Stomach (tissue), 19 donors: ENCODE data around the gene NT5C1A. TPM values are rescaled to one million over a fixed set of nuclear protein-coding genes. Genes with fewer than 3 reads are reported as not detected.

Experiments used
- DNase-seq, 2 donors: peaks; one replicate each; pipeline versions ENCODE4 v3.0.0 to v3.0.0-alpha.2; 2013 to 2019
- H3K27ac ChIP-seq, 5 donors: fragments of 200-600 bp in 4 of 5; sonication (generic) in 4 of 5; one replicate each; pipeline ENCODE4 v1.5.1; 2013 to 2019; ENCODE audit warnings: mild to moderate bottlenecking in 1 of 5, moderate library complexity in 1 of 5
- H3K27me3 ChIP-seq, 3 donors: fragments of 200-600 bp; sonication (generic); one replicate each; pipeline ENCODE4 v1.5.1; 2017 to 2019; ENCODE audit warnings: mixed run types in 1 of 3
- H3K36me3 ChIP-seq, 4 donors: fragments of 200-600 bp; sonication (generic); 1 replicate in 3 of 4; 2 replicates in 1 of 4; pipeline ENCODE4 v1.5.1; 2016 to 2019
- H3K4me1 ChIP-seq, 4 donors: fragments of 200-600 bp; sonication (generic); one replicate each; pipeline ENCODE4 v1.5.1; 2016 to 2019
- H3K4me3 ChIP-seq, 4 donors: fragments of 200-600 bp; sonication (generic) in 3 of 4; one replicate each; pipeline ENCODE4 v1.5.1; 2016 to 2019; ENCODE audit warnings: mild to moderate bottlenecking in 1 of 4
- H3K9me3 ChIP-seq, 4 donors: fragments of 200-600 bp; sonication (generic); one replicate each; pipeline ENCODE4 v1.5.1; 2016 to 2019
- EP300 ChIP-seq: sonication (generic); formaldehyde crosslinking; IDR thresholded peaks from one replicate; pipeline ENCODE4 v1.6.1; 2017; ENCODE audit warnings: antibody characterized with exemption
- POLR2A ChIP-seq, 4 donors: fragments of 450-650 bp; IDR thresholded peaks; one replicate each; pipeline ENCODE4 v1.6.1; 2016; ENCODE audit warnings: antibody characterized with exemption in 4 of 4, control low read depth in 2 of 4, mild to moderate bottlenecking in 1 of 4, moderate library complexity in 1 of 4
- POLR2AphosphoS5 ChIP-seq, 3 donors: sonication (generic); formaldehyde crosslinking; IDR thresholded peaks; one replicate each; pipeline ENCODE4 v1.6.1; 2016; ENCODE audit warnings: antibody characterized with exemption in 3 of 3
- WGBS, 5 donors: extraction: QIAGEN DNeasy Blood & Tissue Kit in 3 of 5; methylation state at CpG; one replicate each; pipeline versions ENCODE4 v1.1.5 to v1.1.7; 2013 to 2018; 5-methylcytosine and 5-hydroxymethylcytosine counted together
- intact Hi-C: fragments of 100-400 bp; cut with DNase I; formaldehyde crosslinking; loops from one replicate; pipeline ENCODE4 v1.15.1; 2023; ENCODE audit warnings: low total_unique reads
- long read RNA-seq, 10 donors: transcript quantifications; one replicate each; lab custom pipeline, GENCODE V29; 2026
- polyA plus RNA-seq, 3 donors: library from polyadenylated mRNA; stranded (reverse); fragments of 200-250 nt; gene quantifications; one replicate each; pipeline ENCODE4 v1.2.3, GENCODE V29; 2013
- total RNA-seq, 5 donors: library from RNA; depleted of rRNA; stranded (reverse); fragments of >200 nt; gene quantifications; one replicate each; pipeline versions ENCODE4 v1.1.0 to v1.2.3, GENCODE V29; 2014 to 2016
- TF ChIP-seq, protein P1 (sequence below), 7 experiments: fragments of 450-650 bp in 4 of 7; fragments of 200-600 bp in 3 of 7; sonication (generic) in 3 of 7; IDR thresholded peaks; one replicate each; pipeline ENCODE4 v1.5.1; 2016 to 2019; ENCODE audit warnings: antibody characterized with exemption in 7 of 7, control low read depth in 2 of 7, mild to moderate bottlenecking in 1 of 7
- donor health status: healthy with polysubstance abuse.
- donor health status: Bipolar disorder and iron deficiency.
- donor health status: healthy.

Gene NT5C1A
- under 1 TPM in 1 of 5 donors, not detected in 4; 0.92 TPM for total RNA-seq
- under 1 TPM in 1 of 3 donors, not detected in 2; 0.76 TPM for polyA plus RNA-seq
- long read RNA-seq, donor 1 = 0 reads
- long read RNA-seq, donor 2 = 0 reads
- long read RNA-seq, donor 3 = 0 reads
- long read RNA-seq, donor 4 = 0 reads
- long read RNA-seq, donor 5 = 0 reads
- long read RNA-seq, donor 6 = 0 reads
- long read RNA-seq, donor 7 = 0 reads
- long read RNA-seq, donor 8 = 0 reads
- long read RNA-seq, donor 9 = 0 reads
- long read RNA-seq, donor 10 = 0 reads

DNA sequence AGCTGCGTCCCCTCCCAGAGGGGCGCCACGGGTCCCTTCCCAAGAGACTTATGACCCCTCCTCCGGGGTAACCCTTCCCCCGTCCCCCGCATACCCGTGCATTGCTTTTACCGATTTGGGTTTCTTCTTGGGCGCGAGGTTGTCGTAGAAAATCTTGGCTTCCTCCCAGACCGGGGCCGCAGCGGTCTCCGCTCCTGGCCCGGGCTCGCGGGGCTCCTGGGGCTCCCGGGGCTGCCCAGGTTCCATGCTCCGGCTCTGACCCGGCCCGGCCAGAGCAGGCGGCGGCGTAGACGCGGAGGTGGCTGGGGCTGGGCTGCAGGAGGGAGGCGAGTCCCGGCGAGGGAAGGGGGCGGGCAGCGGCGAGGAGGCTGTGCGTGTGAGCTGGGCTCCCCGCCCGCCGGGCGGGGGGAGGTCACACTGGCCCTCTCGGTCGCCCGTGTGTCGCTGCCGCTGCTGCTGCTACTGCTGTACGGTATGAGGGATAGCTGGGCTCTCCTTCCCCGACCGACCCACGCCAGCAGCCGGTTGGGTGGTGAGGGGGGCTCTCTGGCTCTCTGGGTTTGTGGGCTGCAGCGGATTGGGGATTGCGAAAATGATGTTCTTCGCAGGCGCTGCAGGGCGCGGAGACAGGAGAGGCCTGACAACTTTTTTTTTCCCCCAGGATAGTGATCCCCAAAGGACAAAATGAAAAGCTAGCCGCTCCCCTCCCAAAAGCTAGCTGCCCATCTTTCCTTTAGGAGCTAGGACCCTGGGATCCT is at the start of gene NT5C1A:
Gene NT5C1A (minus strand): TSS at position 315 of the 758 bp plus-strand sequence. CDS start 69 bp downstream, at position 246.
- peaks cover 0 to 62% (median 20%) of the 10 kb centered on the region in 3 donors for H3K27me3 ChIP-seq
- DNase-seq = peak; percentile 27 to 71
- no peaks in the 10 kb centered on the region for H3K36me3 ChIP-seq
- H3K4me3 ChIP-seq = peak within 1 kb of the TSS; percentile 45 to 62 (median 52)
- peaks cover 14 to 20% (median 17%) of the 10 kb centered on the region in 4 donors for H3K4me1 ChIP-seq
- 2 to 3% (median 2%) methylated on average over 32 to 55 of the region's 55 CpGs for WGBS, 5 donors
- H3K9me3 ChIP-seq = no peaks in the 10 kb centered on the region
- no peak for TF ChIP-seq EP300
- TF ChIP-seq POLR2A (IDR thresholded peaks at IDR 0.05) = no peak
- TF ChIP-seq, protein P1, sequence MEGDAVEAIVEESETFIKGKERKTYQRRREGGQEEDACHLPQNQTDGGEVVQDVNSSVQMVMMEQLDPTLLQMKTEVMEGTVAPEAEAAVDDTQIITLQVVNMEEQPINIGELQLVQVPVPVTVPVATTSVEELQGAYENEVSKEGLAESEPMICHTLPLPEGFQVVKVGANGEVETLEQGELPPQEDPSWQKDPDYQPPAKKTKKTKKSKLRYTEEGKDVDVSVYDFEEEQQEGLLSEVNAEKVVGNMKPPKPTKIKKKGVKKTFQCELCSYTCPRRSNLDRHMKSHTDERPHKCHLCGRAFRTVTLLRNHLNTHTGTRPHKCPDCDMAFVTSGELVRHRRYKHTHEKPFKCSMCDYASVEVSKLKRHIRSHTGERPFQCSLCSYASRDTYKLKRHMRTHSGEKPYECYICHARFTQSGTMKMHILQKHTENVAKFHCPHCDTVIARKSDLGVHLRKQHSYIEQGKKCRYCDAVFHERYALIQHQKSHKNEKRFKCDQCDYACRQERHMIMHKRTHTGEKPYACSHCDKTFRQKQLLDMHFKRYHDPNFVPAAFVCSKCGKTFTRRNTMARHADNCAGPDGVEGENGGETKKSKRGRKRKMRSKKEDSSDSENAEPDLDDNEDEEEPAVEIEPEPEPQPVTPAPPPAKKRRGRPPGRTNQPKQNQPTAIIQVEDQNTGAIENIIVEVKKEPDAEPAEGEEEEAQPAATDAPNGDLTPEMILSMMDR (IDR thresholded peaks at IDR 0.05) = no peak
- no peak for TF ChIP-seq POLR2AphosphoS5 (IDR thresholded peaks at IDR 0.05)
- intact Hi-C loops = no loop called here
- H3K27ac ChIP-seq = peak within 1 kb of the TSS in 2 of 5 donors; percentile 8 to 56

DNA sequence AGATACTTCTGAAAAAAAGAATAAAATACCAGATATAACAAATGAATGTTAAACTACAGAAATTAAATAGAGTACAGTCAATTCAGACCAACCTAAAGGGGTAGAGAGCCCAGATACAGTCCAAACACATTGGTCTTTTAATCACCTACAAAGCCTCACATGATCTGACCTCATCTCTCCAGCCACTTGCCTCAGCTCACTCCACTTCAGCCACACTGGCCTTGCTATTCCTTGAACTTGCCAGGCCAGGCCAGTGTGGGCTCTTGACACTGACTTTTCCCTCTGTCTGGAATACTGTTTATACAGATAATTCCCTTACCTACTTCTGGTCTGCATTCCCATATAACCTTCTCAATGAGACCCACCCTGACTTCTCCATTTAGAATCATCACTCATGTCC is 49.8 kb upstream of the NT5C1A start:
- no peak for DNase-seq
- intact Hi-C loops = loop anchor here (5.0 kb wide), 1 partner anchor 114 kb away; no protein-coding TSS in a partner anchor
- Histone ChIP-seq H3K4me1 (no peaks in the 10 kb centered on the region), H3K27ac (no peak overlapping the region), H3K4me3 (no peak overlapping the region), H3K36me3 (no peaks in the 10 kb centered on the region), H3K9me3 (peaks cover 0 to 7% (median 0%) of the 10 kb centered on the region in 4 donors), H3K27me3 (peaks cover 0 to 41% (median 9%) of the 10 kb centered on the region in 3 donors)
- TF ChIP-seq EP300 = no peak
- no peak for TF ChIP-seq POLR2A (IDR thresholded peaks at IDR 0.05)
- TF ChIP-seq, protein P1 (IDR thresholded peaks at IDR 0.05) = no peak
- no peak for TF ChIP-seq POLR2AphosphoS5 (IDR thresholded peaks at IDR 0.05)

DNA sequence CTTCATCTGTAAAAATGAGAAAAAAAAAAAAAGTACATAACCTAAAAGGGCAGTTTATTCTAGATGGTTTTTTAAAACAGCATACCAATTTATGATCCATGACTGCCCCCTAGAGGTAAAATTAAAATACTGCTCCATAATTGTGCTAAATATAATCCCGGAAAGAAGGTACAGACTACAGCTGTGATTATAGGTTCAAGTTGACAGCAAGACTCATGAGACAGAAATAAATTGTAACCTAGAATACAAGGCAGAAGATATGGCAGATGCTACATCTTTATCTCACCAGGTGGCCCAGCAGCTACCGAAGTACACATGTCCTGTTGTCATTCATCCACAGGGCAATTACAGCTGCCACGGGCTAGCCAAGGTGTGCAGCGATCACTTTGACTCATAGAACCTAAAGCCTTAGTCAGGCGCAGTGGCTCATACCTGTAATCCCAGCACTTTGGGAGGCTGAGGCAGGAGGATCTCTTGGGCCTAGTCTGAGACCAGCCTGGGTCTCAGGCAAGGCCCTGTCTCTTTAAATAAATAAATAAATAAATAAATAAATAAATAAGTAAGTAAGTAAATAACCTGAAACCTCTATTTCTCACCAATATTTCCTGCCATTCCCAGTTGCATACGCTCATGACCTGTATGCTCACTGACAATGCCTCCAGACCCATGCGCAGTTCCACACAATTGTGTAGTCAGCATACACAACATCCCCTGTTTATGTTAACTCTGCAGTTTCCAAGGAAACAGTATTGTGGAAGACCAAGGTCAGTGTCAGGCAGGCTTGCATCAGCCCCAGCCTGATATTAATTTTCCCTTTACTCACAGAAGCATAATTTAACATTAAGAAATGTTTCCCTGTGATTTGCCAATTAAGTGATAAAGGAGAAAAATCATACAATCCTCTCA is 48.4 kb upstream of the NT5C1A start:
- Histone ChIP-seq H3K4me3 (no peak overlapping the region), H3K9me3 (peaks cover 0 to 7% (median 0%) of the 10 kb centered on the region in 4 donors), H3K36me3 (no peaks in the 10 kb centered on the region), H3K4me1 (no peaks in the 10 kb centered on the region), H3K27ac (no peak overlapping the region), H3K27me3 (peaks cover 0 to 43% (median 9%) of the 10 kb centered on the region in 3 donors)
- WGBS, 5 donors = 34 to 47% (median 42%) methylated on average over 7 of the region's 7 CpGs
- DNase-seq = peak in 1 of 2 donors; percentile 84
- TF ChIP-seq, protein P1 (IDR thresholded peaks at IDR 0.05) = peak in 5 of 7 experiments; percentile 50 to 83 (median 73)
- no peak for TF ChIP-seq POLR2A (IDR thresholded peaks at IDR 0.05)
- intact Hi-C loops = loop anchor here (5.0 kb wide), 1 partner anchor 113 kb away; no protein-coding TSS in a partner anchor

DNA sequence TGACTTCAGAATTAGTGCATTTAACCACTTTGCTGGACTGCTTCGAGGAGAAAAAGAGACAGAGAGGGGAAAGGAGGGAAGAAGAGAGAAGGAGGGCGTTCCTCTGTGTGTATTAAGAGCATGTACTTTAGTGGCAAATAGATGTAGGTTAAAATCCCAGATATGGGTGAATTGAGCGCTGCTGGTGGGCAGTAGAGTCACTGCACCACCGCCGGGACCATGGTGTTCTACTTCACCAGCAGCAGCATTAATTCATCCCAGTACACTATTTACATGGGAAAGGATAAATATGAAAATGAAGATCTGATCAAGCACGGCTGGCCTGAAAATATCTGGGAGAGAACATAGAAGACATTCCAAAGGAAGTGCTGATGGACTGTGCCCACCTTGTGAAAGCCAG is 45.9 kb upstream of the NT5C1A start:
- TF ChIP-seq, protein P1 (IDR thresholded peaks at IDR 0.05) = no peak
- TF ChIP-seq EP300 (no peak), POLR2A (IDR thresholded peaks at IDR 0.05) (no peak), POLR2AphosphoS5 (IDR thresholded peaks at IDR 0.05) (no peak)
- H3K4me3 ChIP-seq = no peak overlapping the region
- H3K9me3 ChIP-seq = peaks cover 0 to 6% (median 0%) of the 10 kb centered on the region in 4 donors
- no peaks in the 10 kb centered on the region for H3K36me3 ChIP-seq
- no peak overlapping the region for H3K27ac ChIP-seq
- DNase-seq = no peak
- intact Hi-C loops = no loop called here
- no peaks in the 10 kb centered on the region for H3K4me1 ChIP-seq
- peaks cover 0 to 49% (median 9%) of the 10 kb centered on the region in 3 donors for H3K27me3 ChIP-seq
- 33 to 47% (median 41%) methylated on average over 6 of the region's 6 CpGs for WGBS, 5 donors
